ENCODE measurements around the gene RNF168. TPM values are rescaled to one million over a fixed set of nuclear protein-coding genes. Genes with fewer than 3 reads are reported as not detected.
"Not testable (repeated sequence)": the region's sequence is repeated elsewhere in the genome, so short reads cannot be mapped to it uniquely, and the experiment has no call there.

RNF168 gene
- total RNA-seq, 2 experiments from 2014 or later: 37.5 to 38.7 TPM

- Mint-ChIP-seq H3K4me1 (peaks cover 15% of the 10 kb centered on the region), H3K9me3 (peaks cover 7% of the 10 kb centered on the region), H3K27me3 (peaks cover 7% of the 10 kb centered on the region), H3K27ac (peak overlapping the region; percentile 86), H3K4me3 (peak overlapping the region; percentile 69), H3K36me3 (ENCODE audit: low read depth) (peaks cover 3% of the 10 kb centered on the region)
- CTCF ChIA-PET: interaction anchor here (0.6 to 2.3 kb wide), 57 partner anchors 8 to 808 kb away, joined by 3 to 19 read pairs (median 4); partner anchors contain the start of genes FBXO45, MUC20, RNF168 and SMCO1
- POLR2A ChIA-PET: interaction anchor here (1.2 kb wide), 1 partner anchor 103 kb away, joined by 4 read pairs; no protein-coding TSS in a partner anchor
- peak; percentile 78 for DNase-seq
Measured at GRCh38 chr3:196528639-196529233, 25.2 kb upstream of the RNF168 start.

GRCh38 chr3:196525141-196525540, 21.6 kb upstream of the RNF168 start:
- Mint-ChIP-seq H3K36me3 (ENCODE audit: low read depth) (peaks cover 5% of the 10 kb centered on the region), H3K4me1 (peaks cover 13% of the 10 kb centered on the region), H3K4me3 (no peak overlapping the region), H3K27me3 (no peaks in the 10 kb centered on the region), H3K27ac (no peak overlapping the region), H3K9me3 (peaks cover 15% of the 10 kb centered on the region)
- POLR2A ChIA-PET: no interaction called here
- CTCF ChIA-PET: interaction anchor here (1.0 kb wide), 1 partner anchor 272 kb away, joined by 3 read pairs; no protein-coding TSS in a partner anchor
- no peak for DNase-seq

GRCh38 chr3:196524527-196524926, 21.0 kb upstream of the RNF168 start:
- no peak overlapping the region for H3K4me3 Mint-ChIP-seq
- DNase-seq: no peak
- peaks cover 20% of the 10 kb centered on the region for H3K9me3 Mint-ChIP-seq
- ChIA-PET POLR2A (no interaction called here), CTCF (interaction anchor here (0.6 to 1.0 kb wide), 2 partner anchors 11 to 118 kb away, joined by 3 read pairs; no protein-coding TSS in a partner anchor)
- no peaks in the 10 kb centered on the region for H3K27me3 Mint-ChIP-seq
- H3K36me3 Mint-ChIP-seq (ENCODE audit: low read depth): peaks cover 5% of the 10 kb centered on the region
- peaks cover 13% of the 10 kb centered on the region for H3K4me1 Mint-ChIP-seq
- no peak overlapping the region for H3K27ac Mint-ChIP-seq

GRCh38 chr3:196523841-196524240, 20.3 kb upstream of the RNF168 start:
- H3K4me1 Mint-ChIP-seq: peaks cover 8% of the 10 kb centered on the region
- DNase-seq: no peak
- ChIA-PET POLR2A (no interaction called here), CTCF (interaction anchor here (1.0 to 1.5 kb wide), 3 partner anchors 11 to 59 kb away, joined by 3 to 4 read pairs (median 3); no protein-coding TSS in a partner anchor)
- H3K36me3 Mint-ChIP-seq (ENCODE audit: low read depth): peaks cover 5% of the 10 kb centered on the region
- H3K9me3 Mint-ChIP-seq: peaks cover 26% of the 10 kb centered on the region
- no peak overlapping the region for H3K27ac Mint-ChIP-seq
- H3K4me3 Mint-ChIP-seq: no peak overlapping the region
- no peaks in the 10 kb centered on the region for H3K27me3 Mint-ChIP-seq

GRCh38 chr3:196521291-196521690, 17.7 kb upstream of the RNF168 start:
- DNase-seq; H3K4me3 Mint-ChIP-seq; H3K27me3 Mint-ChIP-seq; H3K4me1 Mint-ChIP-seq; H3K36me3 Mint-ChIP-seq (ENCODE audit: low read depth); H3K27ac Mint-ChIP-seq; POLR2A ChIA-PET: not testable (repeated sequence)
- CTCF ChIA-PET: interaction anchor here (0.5 to 2.3 kb wide), 8 partner anchors 13 to 267 kb away, joined by 3 to 9 read pairs (median 4); partner anchors contain the start of gene RNF168
- H3K9me3 Mint-ChIP-seq: peaks cover 36% of the 10 kb centered on the region

- peaks cover 3% of the 10 kb centered on the region for H3K27me3 Mint-ChIP-seq
- CTCF ChIA-PET: interaction anchor here (0.9 to 5.4 kb wide), 2 partner anchors 9 kb away, joined by 5 to 19 read pairs; no protein-coding TSS in a partner anchor
- no peak overlapping the region for H3K27ac Mint-ChIP-seq
- DNase-seq: no peak
- POLR2A ChIA-PET: interaction anchor here (0.6 to 0.7 kb wide), 2 partner anchors 112 to 252 kb away, joined by 5 to 12 read pairs; no protein-coding TSS in a partner anchor
- H3K4me3 Mint-ChIP-seq: no peak overlapping the region
- peaks cover 5% of the 10 kb centered on the region for H3K36me3 Mint-ChIP-seq (ENCODE audit: low read depth)
- no peaks in the 10 kb centered on the region for H3K4me1 Mint-ChIP-seq
- H3K9me3 Mint-ChIP-seq: peaks cover 39% of the 10 kb centered on the region
Measured at GRCh38 chr3:196519718-196520082, 16.1 kb upstream of the RNF168 start.

DNA sequence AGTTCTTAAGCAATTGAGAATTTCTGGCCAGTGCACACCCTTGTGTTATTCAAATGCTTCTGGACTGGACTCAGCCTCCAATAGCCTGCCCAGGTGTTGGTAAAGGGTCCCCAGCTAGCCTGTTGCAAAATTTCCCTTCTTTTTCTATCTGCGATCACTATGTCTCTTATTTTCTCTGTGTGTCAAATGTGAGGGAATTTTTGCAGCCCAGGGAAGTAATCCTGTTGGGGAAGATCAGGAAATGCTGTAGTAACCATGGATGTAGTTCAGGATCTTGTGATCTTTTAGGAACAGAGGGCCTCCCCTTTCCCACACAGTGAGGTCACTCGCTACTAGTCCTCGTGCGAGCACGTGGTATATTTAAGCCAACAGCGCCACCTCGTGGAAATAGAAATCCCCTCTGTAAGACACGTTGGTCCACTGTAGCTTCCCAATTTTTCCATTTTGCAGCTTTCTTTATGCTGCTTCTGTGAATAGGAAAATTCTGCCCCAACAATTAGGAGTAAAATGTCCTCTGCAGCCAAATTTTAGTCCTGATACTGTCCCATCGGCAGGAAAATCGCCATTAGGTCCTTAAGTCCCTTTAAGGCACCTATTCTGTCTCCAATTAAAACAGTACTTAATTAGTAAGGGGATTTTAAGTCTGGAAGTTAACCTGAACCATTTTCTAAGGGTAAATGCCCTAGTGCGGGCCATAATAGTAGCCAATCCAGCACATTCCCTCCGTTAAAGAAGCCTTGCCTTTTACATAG, 15.6 kb upstream of the RNF168 start:
- DNase-seq: peak; percentile 73
- POLR2A ChIA-PET: interaction anchor here (0.6 to 0.7 kb wide), 2 partner anchors 113 to 251 kb away, joined by 5 to 12 read pairs; no protein-coding TSS in a partner anchor

GRCh38 chr3:196517919-196518318, 14.4 kb upstream of the RNF168 start:
- Mint-ChIP-seq H3K36me3 (ENCODE audit: low read depth) (peaks cover 5% of the 10 kb centered on the region), H3K27ac (no peak overlapping the region), H3K4me3 (no peak overlapping the region), H3K4me1 (no peaks in the 10 kb centered on the region), H3K9me3 (peaks cover 46% of the 10 kb centered on the region), H3K27me3 (peaks cover 3% of the 10 kb centered on the region)
- ChIA-PET POLR2A (no interaction called here), CTCF (interaction anchor here (0.7 to 5.4 kb wide), 4 partner anchors 11 to 350 kb away, joined by 3 to 19 read pairs (median 3); no protein-coding TSS in a partner anchor)
- DNase-seq: no peak

More for the DNA sequence above, 15.6 kb upstream of the RNF168 start:
- Mint-ChIP-seq H3K4me1 (no peaks in the 10 kb centered on the region), H3K4me3 (no peak overlapping the region), H3K9me3 (peaks cover 43% of the 10 kb centered on the region), H3K36me3 (ENCODE audit: low read depth) (peaks cover 5% of the 10 kb centered on the region), H3K27me3 (peaks cover 3% of the 10 kb centered on the region), H3K27ac (no peak overlapping the region)
- CTCF ChIA-PET: interaction anchor here (0.6 to 5.4 kb wide), 5 partner anchors 9 to 766 kb away, joined by 3 to 19 read pairs (median 3); no protein-coding TSS in a partner anchor

DNA sequence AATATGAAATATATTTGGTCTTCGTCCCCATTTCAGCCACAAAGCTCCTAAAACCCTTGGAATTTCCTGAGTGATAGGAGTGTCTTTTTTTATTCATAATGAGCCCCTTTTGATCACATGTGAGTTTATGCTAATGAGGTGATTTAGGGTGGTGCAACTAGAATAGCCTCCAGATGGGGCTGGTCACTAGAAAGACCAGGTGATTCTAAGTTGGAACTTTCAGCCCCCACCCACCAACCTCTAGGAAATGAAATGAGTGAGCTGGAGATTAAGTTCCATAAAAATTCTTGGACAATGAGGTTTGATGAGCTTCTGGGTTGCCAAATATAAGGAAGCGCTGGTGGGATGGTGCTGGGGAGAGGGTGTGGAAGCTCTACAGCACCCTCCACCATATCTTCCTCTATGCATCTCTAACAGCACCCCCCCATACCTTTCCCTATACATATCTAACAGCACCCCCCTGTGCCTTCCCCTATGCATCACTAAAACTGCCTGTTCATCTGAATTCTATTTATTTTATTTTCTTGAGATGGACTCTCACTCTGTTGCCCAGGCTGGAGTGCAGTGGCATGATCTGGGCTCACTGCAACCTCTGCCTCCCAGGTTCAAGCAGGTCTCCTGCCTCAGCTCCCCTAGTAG, 13.7 kb upstream of the RNF168 start:
- Mint-ChIP-seq H3K4me1 (no peaks in the 10 kb centered on the region), H3K36me3 (ENCODE audit: low read depth) (peaks cover 5% of the 10 kb centered on the region), H3K9me3 (peaks cover 46% of the 10 kb centered on the region), H3K4me3 (no peak overlapping the region), H3K27me3 (peaks cover 3% of the 10 kb centered on the region), H3K27ac (no peak overlapping the region)
- CTCF ChIA-PET: interaction anchor here (0.6 to 5.4 kb wide), 7 partner anchors 11 to 351 kb away, joined by 3 to 19 read pairs (median 3); no protein-coding TSS in a partner anchor
- no peak for DNase-seq
- POLR2A ChIA-PET: no interaction called here

DNA sequence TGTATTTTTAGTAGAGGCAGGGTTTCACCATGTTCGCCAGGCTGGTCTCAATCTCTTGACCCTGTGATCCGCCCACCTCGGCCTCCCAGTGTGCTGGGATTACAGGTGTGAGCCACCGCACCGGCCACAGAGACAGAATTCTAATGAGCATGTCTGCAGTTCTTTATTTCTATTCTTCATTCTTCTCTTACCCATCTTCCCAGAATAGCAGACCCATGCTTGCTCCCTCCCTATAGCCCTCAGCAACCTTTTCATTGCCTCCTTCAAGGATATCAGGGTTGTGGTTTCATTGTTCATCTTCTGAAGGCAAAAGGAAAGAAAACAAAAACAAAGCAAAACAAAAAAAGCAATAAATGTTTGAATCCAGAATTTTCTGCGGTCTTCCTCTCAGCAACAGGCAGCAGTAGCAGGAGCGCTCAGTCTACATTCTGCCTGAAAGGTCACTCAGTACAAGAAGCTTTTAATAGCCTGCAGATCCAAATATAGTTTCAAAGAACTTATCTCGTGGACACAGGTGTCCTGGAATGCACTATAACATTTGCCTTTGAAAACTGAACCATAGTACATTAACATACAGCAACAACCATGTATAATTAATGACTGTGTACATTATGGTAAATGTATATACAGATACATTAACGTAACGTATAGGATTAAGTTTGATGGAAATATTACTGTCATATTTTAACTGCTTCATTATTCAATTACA, 11.5 kb upstream of the RNF168 start, which contains the start of gene SMCO1:
TSS of gene SMCO1 (minus strand) at position 434 of the 709 bp plus-strand sequence. CDS start at position 297, 137 bp downstream.
- Mint-ChIP-seq H3K4me1 (peaks cover 3% of the 10 kb centered on the region), H3K36me3 (ENCODE audit: low read depth) (no peaks in the 10 kb centered on the region), H3K27ac (no peak within 1 kb of the TSS), H3K9me3 (peaks cover 32% of the 10 kb centered on the region), H3K27me3 (peaks cover 5% of the 10 kb centered on the region), H3K4me3 (no peak within 1 kb of the TSS)
- POLR2A ChIA-PET: no interaction called here
- CTCF ChIA-PET: interaction anchor here (5.4 kb wide), 1 partner anchor 13 kb away, joined by 19 read pairs; no protein-coding TSS in a partner anchor
- DNase-seq: no peak

- Mint-ChIP-seq H3K4me1 (peaks cover 3% of the 10 kb centered on the region), H3K36me3 (ENCODE audit: low read depth) (no peaks in the 10 kb centered on the region), H3K27ac (no peak overlapping the region), H3K4me3 (no peak overlapping the region), H3K9me3 (peaks cover 27% of the 10 kb centered on the region), H3K27me3 (peaks cover 5% of the 10 kb centered on the region)
- no peak for DNase-seq
- ChIA-PET POLR2A (no interaction called here), CTCF (interaction anchor here (1.0 to 5.4 kb wide), 3 partner anchors 8 to 14 kb away, joined by 3 to 19 read pairs (median 5); no protein-coding TSS in a partner anchor)
Measured at GRCh38 chr3:196514350-196514716, 10.8 kb upstream of the RNF168 start.
